ENCODE data around the gene EEPD1.

- TF ChIP-seq CTCF (IDR thresholded peaks at IDR 0.05) = no peak
- TF ChIP-seq POLR2A (IDR thresholded peaks at IDR 0.05) = no peak
These were observed 61.8 kb downstream of the EEPD1 start for GRCh38 chr7:36214608-36215456.

Measured in uterus (tissue), 2 donors.